H1 (cell line): ENCODE results near the gene ABI3. TPM values are rescaled to one million over a fixed set of nuclear protein-coding genes. Genes with fewer than 3 reads are reported as not detected.

Experiments used
- CTCF ChIA-PET: fragments of 300-600 bp; sonication (Branson Sonifier 250); formaldehyde crosslinking; loops from one replicate; lab custom pipeline; 2021; ENCODE audit not compliant: partially characterized antibody; lab: Charles Lee
- POLR2A ChIA-PET: fragments of 300-600 bp; sonication (Branson Sonifier 250); formaldehyde crosslinking; loops from one replicate; lab custom pipeline; 2021; ENCODE audit warnings: inconsistent platforms; ENCODE audit not compliant: partially characterized antibody; lab: Charles Lee
- DNase-seq, 2 experiments: peaks; one replicate each; pipeline versions ENCODE4 v3.0.0 to v3.0.0-alpha.2; 2010 to 2022; ENCODE audit warnings: low spot score in 2 of 2, low read depth in 1 of 2, mixed read lengths in 1 of 2
- FAIRE-seq: peaks from 2 replicates; lab custom pipeline; 2011; peaks lifted over from hg19 to GRCh38; lab: Jason Lieb, UNC
- H2AFZ ChIP-seq: 2 replicates; pipeline ENCODE4 v1.8.1; 2012; ENCODE audit warnings: low read length, inconsistent platforms
- H2AK5ac ChIP-seq: 2 replicates; pipeline ENCODE4 v1.6.1; 2013; ENCODE audit warnings: low read depth, low read length
- H2BK120ac ChIP-seq: replicated peaks from 2 replicates; pipeline ENCODE3; 2013; ENCODE audit warnings: low read depth, low read length, inconsistent platforms
- H2BK12ac ChIP-seq: 2 replicates; pipeline ENCODE4 v1.6.1; 2013; ENCODE audit warnings: low read depth, low read length
- H2BK15ac ChIP-seq: 2 replicates; pipeline ENCODE4 v1.6.1; 2013; ENCODE audit warnings: low read length
- H2BK20ac ChIP-seq: 2 replicates; pipeline ENCODE4 v1.6.1; 2013; ENCODE audit warnings: low read length
- H2BK5ac ChIP-seq: 2 replicates; pipeline ENCODE4 v1.6.1; 2013; ENCODE audit warnings: low read depth, low read length
- H3K14ac ChIP-seq: 2 replicates; pipeline ENCODE4 v1.6.1; 2013; ENCODE audit warnings: inconsistent platforms; ENCODE audit not compliant: insufficient read length
- H3K18ac ChIP-seq: 2 replicates; pipeline ENCODE4 v1.6.1; 2013; ENCODE audit warnings: low read length; ENCODE audit errors: extremely low read depth
- H3K23ac ChIP-seq: 2 replicates; pipeline ENCODE4 v1.6.1; 2013; ENCODE audit warnings: inconsistent platforms; ENCODE audit not compliant: insufficient read length
- H3K23me2 ChIP-seq: 2 replicates; pipeline ENCODE4 v1.6.1; 2013; ENCODE audit warnings: low read depth, low read length
- H3K27ac ChIP-seq: 2 replicates; pipeline ENCODE4 v1.6.1; 2011; ENCODE audit warnings: low read depth, low read length, inconsistent platforms
- H3K27me3 ChIP-seq, 4 experiments: replicated peaks in 1 of 4; 1 replicate in 1 of 4; 2 replicates in 3 of 4; pipeline versions ENCODE4 v1.6.1 to v1.8.1; 2011 to 2013; ENCODE audit warnings: low read length in 3 of 4, mild to moderate bottlenecking in 3 of 4, inconsistent platforms in 2 of 4, mixed read lengths in 2 of 4, moderate library complexity in 1 of 4; ENCODE audit not compliant: control insufficient read depth in 3 of 4, insufficient read depth in 3 of 4; ENCODE audit errors: extremely low read depth in 1 of 4
- H3K36me3 ChIP-seq, 4 experiments: 2 replicates each; pipeline versions ENCODE4 v1.6.1 to v1.8.1; 2011 to 2013; ENCODE audit warnings: mild to moderate bottlenecking in 4 of 4, low read length in 3 of 4, moderate library complexity in 2 of 4, control low read depth in 1 of 4, inconsistent platforms in 1 of 4; ENCODE audit not compliant: insufficient read depth in 4 of 4, control insufficient read depth in 2 of 4
- H3K4ac ChIP-seq: replicated peaks from 2 replicates; pipeline ENCODE3; 2013; ENCODE audit warnings: low read length, low read depth, mixed read lengths, inconsistent platforms; ENCODE audit not compliant: insufficient read length
- H3K4me1 ChIP-seq, 4 experiments: replicated peaks in 1 of 4; 1 replicate in 1 of 4; 2 replicates in 3 of 4; pipeline versions ENCODE4 v1.6.1 to v1.8.1; 2011 to 2013; ENCODE audit warnings: low read length in 3 of 4, inconsistent platforms in 2 of 4, mixed read lengths in 1 of 4; ENCODE audit not compliant: insufficient read depth in 4 of 4, control insufficient read depth in 3 of 4
- H3K4me2 ChIP-seq, 2 experiments: 2 replicates each; pipeline versions ENCODE4 v1.6.1 to v1.8.1; 2011 to 2013; ENCODE audit warnings: low read depth in 2 of 2, low read length in 2 of 2, control low read depth in 1 of 2, inconsistent platforms in 1 of 2, mild to moderate bottlenecking in 1 of 2; ENCODE audit not compliant: insufficient read depth in 1 of 2
- H3K4me3 ChIP-seq, 4 experiments: fragments of 200-600, 300-600 bp in 1 of 4; sonication (generic), shearing (Covaris generic), sonication (Bioruptor Twin) in 1 of 4; 2 replicates each; pipeline versions ENCODE4 v1.5.1 to v1.8.1; 2011 to 2016; ENCODE audit warnings: low read length in 4 of 4, low read depth in 3 of 4, control low read depth in 2 of 4, inconsistent platforms in 2 of 4, mild to moderate bottlenecking in 2 of 4, mixed read lengths in 1 of 4, moderate library complexity in 1 of 4; ENCODE audit not compliant: insufficient read depth in 2 of 4; ENCODE audit errors: extremely low read depth in 1 of 4
- H3K56ac ChIP-seq: replicated peaks from 2 replicates; pipeline ENCODE3; 2013; ENCODE audit warnings: low read depth, mild to moderate bottlenecking, mixed read lengths, low read length, inconsistent platforms; ENCODE audit not compliant: insufficient read length
- H3K79me1 ChIP-seq: 2 replicates; pipeline ENCODE4 v1.6.1; 2013; ENCODE audit warnings: low read depth, low read length, control low read depth
- H3K79me2 ChIP-seq, 2 experiments: 2 replicates each; pipeline versions ENCODE4 v1.6.1 to v1.8.1; 2012 to 2013; ENCODE audit warnings: low read length in 2 of 2, mild to moderate bottlenecking in 2 of 2, inconsistent platforms in 1 of 2; ENCODE audit not compliant: insufficient read depth in 2 of 2, control insufficient read depth in 1 of 2
- H3K9ac ChIP-seq, 4 experiments: replicated peaks in 1 of 4; 1 replicate in 1 of 4; 2 replicates in 3 of 4; pipeline versions ENCODE4 v1.6.1 to v1.8.1; 2011 to 2013; ENCODE audit warnings: low read depth in 3 of 4, low read length in 3 of 4, control low read depth in 2 of 4, mild to moderate bottlenecking in 2 of 4, moderate library complexity in 2 of 4, inconsistent platforms in 1 of 4; ENCODE audit errors: extremely low read depth in 1 of 4
- H3K9me3 ChIP-seq, 2 experiments: 2 replicates each; pipeline versions ENCODE4 v1.6.1 to v1.8.1; 2012 to 2013; ENCODE audit warnings: mild to moderate bottlenecking in 2 of 2, moderate library complexity in 2 of 2, control low read depth in 1 of 2, inconsistent platforms in 1 of 2, low read depth in 1 of 2, low read length in 1 of 2, mixed read lengths in 1 of 2; ENCODE audit not compliant: insufficient read depth in 2 of 2
- H4K20me1 ChIP-seq, 2 experiments: replicated peaks in 1 of 2; 2 replicates each; pipeline versions ENCODE3 to v1.8.1; 2011 to 2013; ENCODE audit warnings: inconsistent platforms in 2 of 2, low read length in 2 of 2, mild to moderate bottlenecking in 1 of 2; ENCODE audit not compliant: insufficient read depth in 2 of 2, control insufficient read depth in 1 of 2
- H4K5ac ChIP-seq: 2 replicates; pipeline ENCODE4 v1.6.1; 2013; ENCODE audit warnings: low read length, low read depth, mixed read lengths, inconsistent platforms; ENCODE audit not compliant: insufficient read length
- H4K8ac ChIP-seq: 2 replicates; pipeline ENCODE4 v1.8.0; 2013; ENCODE audit warnings: mild to moderate bottlenecking, moderate library complexity, low read length, inconsistent platforms; ENCODE audit not compliant: insufficient read depth; ENCODE audit errors: extremely low read depth
- H4K91ac ChIP-seq: replicated peaks from 2 replicates; pipeline ENCODE3; 2013; ENCODE audit warnings: low read length, mixed read lengths, inconsistent platforms; ENCODE audit not compliant: insufficient read length
- BRCA1 ChIP-seq: IDR thresholded peaks from 2 replicates; pipeline ENCODE4 v1.6.1; 2012; ENCODE audit warnings: low read depth, low read length, improper control_type of control experiment
- CBX5 ChIP-seq: fragments of 300-800, 300-1000 bp; sonication (generic); IDR thresholded peaks from 2 replicates; pipeline ENCODE4 v1.7.1; 2016; ENCODE audit warnings: antibody characterized with exemption, low read length, low read depth
- CEBPB ChIP-seq: IDR thresholded peaks from 2 replicates; pipeline ENCODE4 v1.6.1; 2012; ENCODE audit warnings: low read depth, low read length
- EGR1 ChIP-seq: IDR thresholded peaks from 2 replicates; pipeline ENCODE4 v1.6.1; 2011; ENCODE audit warnings: low read depth, low read length, borderline replicate concordance
- EZH2 ChIP-seq: fragments of 200-600 bp; sonication (generic); IDR thresholded peaks from 2 replicates; pipeline ENCODE4 v1.7.1; 2012; ENCODE audit warnings: low read depth, mild to moderate bottlenecking, moderate library complexity, low read length, inconsistent platforms; ENCODE audit not compliant: severe bottlenecking
- KDM5A ChIP-seq: fragments of 200-600 bp; IDR thresholded peaks from 2 replicates; pipeline ENCODE4 v1.7.1; 2012; ENCODE audit warnings: mild to moderate bottlenecking, low read length, inconsistent platforms, mixed read lengths
- NANOG ChIP-seq: IDR thresholded peaks from 2 replicates; pipeline ENCODE4 v1.6.1; 2011; ENCODE audit warnings: low read length, low read depth, mild to moderate bottlenecking, inconsistent platforms; ENCODE audit not compliant: insufficient read depth, poor library complexity, severe bottlenecking
- POLR2A ChIP-seq, 2 experiments: IDR thresholded peaks; 1 replicate in 1 of 2; 2 replicates in 1 of 2; pipeline ENCODE4 v1.6.1; 2011; ENCODE audit warnings: low read depth in 2 of 2, low read length in 2 of 2, mild to moderate bottlenecking in 2 of 2; ENCODE audit errors: control extremely low read depth in 1 of 2
- RNF2 ChIP-seq: fragments of 200-900, 300-1000 bp; sonication (generic); IDR thresholded peaks from 2 replicates; pipeline ENCODE4 v1.7.1; 2016; ENCODE audit warnings: borderline replicate concordance, low read depth, mild to moderate bottlenecking, antibody characterized with exemption, low read length; ENCODE audit not compliant: poor library complexity, severe bottlenecking; ENCODE audit errors: missing control alignments
- SAP30 ChIP-seq: fragments of 300-600 bp; sonication (generic); IDR thresholded peaks from 2 replicates; pipeline ENCODE4 v1.7.1; 2012; ENCODE audit warnings: low read length, moderate library complexity, mild to moderate bottlenecking, inconsistent platforms; ENCODE audit not compliant: insufficient read depth, insufficient replicate concordance
- SIN3A ChIP-seq, 2 experiments: IDR thresholded peaks in 1 of 2; conservative IDR thresholded peaks in 1 of 2; 2 replicates each; pipeline ENCODE4 v1.6.1; 2011 to 2012; ENCODE audit warnings: low read length in 2 of 2, improper control_type of control experiment in 1 of 2, low read depth in 1 of 2, mild to moderate bottlenecking in 1 of 2
- SP2 ChIP-seq: IDR thresholded peaks from 2 replicates; pipeline ENCODE4 v1.6.1; 2012; ENCODE audit warnings: mild to moderate bottlenecking, low read length, inconsistent platforms
- SUZ12 ChIP-seq: fragments of 200-600 bp; sonication (generic); IDR thresholded peaks from 2 replicates; pipeline ENCODE4 v1.6.1; 2012; ENCODE audit warnings: mild to moderate bottlenecking, inconsistent platforms, low read length, moderate library complexity, mixed read lengths
- TEAD4 ChIP-seq: IDR thresholded peaks from 2 replicates; pipeline ENCODE4 v1.6.1; 2012; ENCODE audit warnings: low read depth, low read length, inconsistent platforms, mixed read lengths
- YY1 ChIP-seq: IDR thresholded peaks from 2 replicates; pipeline ENCODE4 v1.6.1; 2011; ENCODE audit warnings: low read depth, mild to moderate bottlenecking, low read length
- WGBS, 2 experiments: shearing (Covaris generic) in 1 of 2; methylation state at CpG; one replicate each; pipeline versions ENCODE4 v1.1.6 to v1.1.7; 2013 to 2015; ENCODE audit warnings: low lambda C conversion rate in 2 of 2, mixed read lengths in 2 of 2, inconsistent platforms in 1 of 2, low coverage in 1 of 2, missing lambda C conversion rate in 1 of 2; ENCODE audit not compliant: insufficient replicate concordance in 2 of 2, insufficient coverage in 1 of 2, insufficient read length in 1 of 2; ENCODE audit errors: extremely low coverage in 1 of 2, missing lambda C conversion rate in 1 of 2; 5-methylcytosine and 5-hydroxymethylcytosine counted together
- polyA plus RNA-seq, 7 experiments: library from polyadenylated mRNA; depleted of rRNA in 3 of 7; stranded (reverse) in 5 of 7; unstranded in 2 of 7; fragments of >200 nt in 5 of 7; fragments of 200-250 nt in 2 of 7; gene quantifications; 1 replicate in 5 of 7; 2 replicates in 1 of 7; 4 replicates in 1 of 7; pipeline versions ENCODE4 v1.2.1 to v1.2.3, GENCODE V29; 2011 to 2013; ENCODE audit warnings: missing spikeins in 2 of 7, mixed read lengths in 2 of 7
- total RNA-seq: library from RNA; stranded (reverse); fragmentation: NEBNext Ultra II Directional; extraction: Animal tissue kit (Norgen Biotek cat#: 25700); gene quantifications from 2 replicates; pipeline ENCODE4 v1.2.1, GENCODE V29; 2021

Gene ABI3
- total and polyA plus RNA-seq, 2 of the 8 experiments (the other 6 are each of a cell fraction or from before 2014, with no cell fraction given), result 1.3 to 2.5 TPM

- Histone ChIP-seq H2BK15ac (no peak overlapping the region), H3K36me3 (no peaks in the 10 kb centered on the region), H3K79me1 (no peaks in the 10 kb centered on the region), H3K4me1 (no peaks in the 10 kb centered on the region), H4K91ac (no peak overlapping the region), H3K4me3 (no peak overlapping the region), H2BK5ac (no peak overlapping the region), H2BK120ac (no peak overlapping the region), H2BK20ac (no peak overlapping the region), H3K23ac (no peak overlapping the region), H3K79me2 (no peaks in the 10 kb centered on the region), H4K8ac (no peak overlapping the region), H4K5ac (no peak overlapping the region), H2AFZ (no peak overlapping the region), H4K20me1 (no peaks in the 10 kb centered on the region), H3K27ac (no peak overlapping the region), H3K18ac (no peak overlapping the region), H3K9me3 (peaks cover 0 to 5% of the 10 kb centered on the region in 2 experiments; a peak in 2 of 4 replicates), H3K4ac (no peak overlapping the region), H3K14ac (no peak overlapping the region), H3K4me2 (no peak overlapping the region), H3K27me3 (peaks cover 0 to 3% (median 1%) of the 10 kb centered on the region in 4 experiments; a peak in 1 of 7 replicates), H3K23me2 (no peaks in the 10 kb centered on the region), H2BK12ac (no peak overlapping the region), H3K9ac (no peak overlapping the region), H2AK5ac (no peak overlapping the region), H3K56ac (no peak overlapping the region)
- POLR2A ChIA-PET, result no interaction called here
- DNase-seq, result no peak
- FAIRE-seq, result no peak
- WGBS, 2 experiments, result 74% methylated on average over 9 of the region's 9 CpGs; no CpG with 5 or more reads in 1 of the 2 experiments
- CTCF ChIA-PET, result interaction anchor here (0.5 to 6.4 kb wide), 5 partner anchors 12 to 396 kb away, joined by 3 to 35 read pairs (median 3); no protein-coding TSS in a partner anchor
- TF ChIP-seq POLR2A (IDR thresholded peaks at IDR 0.05; ENCODE audit: control extremely low read depth in 1 of 2, low read depth in 2 of 2, low read length in 2 of 2) (no peak), SUZ12 (no peak), RNF2 (no peak), TEAD4 (no peak), EGR1 (no peak), NANOG (no peak), SIN3A (conservative IDR thresholded peaks at IDR 0.05 in 1 of 2, IDR thresholded peaks at IDR 0.05 in 1 of 2; ENCODE audit: low read depth in 1 of 2, low read length in 2 of 2) (no peak), EZH2 (no peak), YY1 (no peak), CEBPB (no peak), BRCA1 (no peak), KDM5A (no peak), SAP30 (no peak), SP2 (no peak), CBX5 (no peak)
Observed at GRCh38 chr17:49168706-49169105, 41.8 kb upstream of the ABI3 start.
